EH (cell line): ENCODE measurements around the gene PLA2G4D.
"Not testable (repeated sequence)": the region's sequence is repeated elsewhere in the genome, so short reads cannot be mapped to it uniquely, and the experiment has no call there.

Experiments
- DNase-seq: peaks from one replicate; pipeline ENCODE4 v3.0.0-alpha.2; 2015; ENCODE audit warnings: low read depth

Gene PLA2G4D

GRCh38 chr15:42123546-42123945, 29.2 kb upstream of the PLA2G4D start:
- no peak for DNase-seq

- no peak for DNase-seq
Observed at GRCh38 chr15:42121682-42122081, 27.3 kb upstream of the PLA2G4D start.

GRCh38 chr15:42121021-42121420, 26.7 kb upstream of the PLA2G4D start:
- no peak for DNase-seq

GRCh38 chr15:42120285-42120684, 25.9 kb upstream of the PLA2G4D start:
- no peak for DNase-seq

DNA sequence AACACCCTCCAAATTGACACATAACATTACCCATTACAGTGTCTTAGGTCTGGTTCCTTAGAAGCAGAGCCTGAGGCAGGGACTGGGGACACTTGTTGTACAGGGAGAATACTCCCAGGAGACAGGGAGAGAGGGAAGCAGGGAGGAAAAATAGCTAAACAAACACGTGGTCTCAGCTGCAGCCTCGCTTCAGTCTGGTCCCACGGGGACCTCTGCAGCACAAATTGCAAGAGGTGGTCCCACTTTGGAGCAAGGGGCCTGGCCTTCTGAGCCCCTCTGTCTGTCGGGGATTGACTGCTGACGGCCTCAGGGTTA, 25.0 kb upstream of the PLA2G4D start:
- no peak for DNase-seq

DNA sequence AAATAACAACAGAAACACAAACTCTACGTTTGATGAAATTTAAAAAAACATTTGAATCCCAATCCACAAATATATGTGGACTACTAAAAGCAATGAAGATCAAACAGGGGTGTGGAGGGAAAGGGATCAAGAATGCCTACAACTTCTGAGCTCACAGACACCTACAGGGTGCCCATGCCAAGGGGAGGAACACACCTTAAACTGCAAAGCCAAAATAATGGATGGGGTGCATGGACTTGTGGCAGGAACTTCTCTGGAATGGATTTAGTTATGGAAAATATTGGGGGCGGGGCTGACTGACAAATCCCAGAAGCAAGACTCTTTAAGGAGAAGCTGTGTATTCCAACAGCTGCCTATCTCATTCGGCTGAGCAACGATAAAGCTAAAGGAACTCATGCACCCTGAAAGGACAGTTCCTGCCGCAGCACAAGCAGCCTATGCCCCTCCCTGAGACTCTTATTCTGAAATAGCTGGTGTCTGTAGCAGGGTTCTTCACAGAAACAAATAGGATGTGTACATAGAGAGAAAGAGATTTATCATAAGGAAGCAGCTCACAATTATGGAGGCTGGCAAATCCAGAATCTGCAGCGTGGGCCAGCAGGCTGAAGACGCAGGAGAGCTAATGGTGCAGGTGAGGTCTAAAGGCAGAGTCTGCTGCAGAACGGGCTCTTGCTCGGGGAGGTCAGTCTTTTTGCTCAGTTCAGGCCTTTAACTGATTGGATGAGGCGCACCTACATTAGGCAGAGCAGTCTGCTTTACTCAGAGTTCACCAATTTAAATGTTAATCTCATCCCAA, 24.5 kb upstream of the PLA2G4D start:
- peak; percentile 25 for DNase-seq

DNA sequence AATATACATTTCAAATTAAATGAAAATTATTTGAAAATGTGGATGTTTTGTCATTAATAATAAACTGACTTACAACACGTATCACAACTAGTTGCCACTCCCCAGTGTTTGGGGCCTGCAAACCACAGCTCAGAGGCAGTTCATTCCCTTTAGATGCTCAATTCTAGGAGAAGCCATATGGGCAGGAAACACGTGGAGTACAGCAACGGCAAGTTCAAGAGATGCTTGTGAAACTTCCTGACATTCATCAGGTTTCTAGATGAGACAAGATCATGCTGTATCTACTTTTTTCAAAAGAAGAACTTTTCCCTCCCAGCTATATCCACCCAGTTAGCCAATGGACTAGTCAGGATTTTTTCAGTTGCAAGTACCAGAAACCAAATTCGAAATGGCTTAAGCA, 17.6 kb upstream of the PLA2G4D start:
- DNase-seq = no peak

- no peak for DNase-seq
Observed at GRCh38 chr15:42110367-42110766, 16.0 kb upstream of the PLA2G4D start.

DNA sequence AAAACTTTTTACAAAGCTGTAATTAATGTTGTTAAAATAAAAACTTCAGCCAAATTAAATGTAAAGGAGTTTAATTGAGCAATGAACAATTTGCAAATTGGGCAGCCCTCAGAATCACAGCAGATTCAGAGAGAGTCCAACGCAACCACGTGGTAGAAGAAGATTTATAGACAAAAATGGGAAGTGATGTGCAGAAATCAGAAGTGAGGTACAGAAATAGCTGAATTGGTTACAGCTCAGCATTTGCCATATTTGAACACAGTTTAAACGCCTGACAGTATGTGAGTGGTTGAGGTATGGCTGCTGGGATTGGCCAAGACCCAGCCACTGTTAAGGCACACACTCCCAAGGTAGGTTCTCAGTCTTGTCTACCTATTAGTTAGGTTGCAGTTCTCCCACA, 14.4 kb upstream of the PLA2G4D start:
- DNase-seq = no peak

DNA sequence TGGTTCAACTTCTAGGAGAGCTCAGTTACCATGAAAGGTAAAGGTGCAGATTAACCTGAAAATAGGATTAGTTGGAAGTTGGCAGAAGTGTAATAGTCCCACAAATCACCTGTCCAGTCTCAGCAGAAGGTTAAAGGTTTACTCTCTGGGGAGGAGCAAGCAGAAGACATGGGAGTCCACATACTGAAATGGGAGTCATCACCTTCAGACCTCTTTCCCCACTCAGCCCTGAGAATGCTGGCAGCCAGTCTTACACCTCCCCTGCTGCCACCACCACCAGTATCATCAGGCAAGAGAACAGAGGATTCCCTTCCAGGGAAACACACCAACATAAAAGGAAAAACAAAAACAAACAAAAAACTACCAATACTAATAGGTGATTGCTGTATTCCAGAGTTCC, 13.8 kb upstream of the PLA2G4D start:
- peak; percentile 26 for DNase-seq

DNA sequence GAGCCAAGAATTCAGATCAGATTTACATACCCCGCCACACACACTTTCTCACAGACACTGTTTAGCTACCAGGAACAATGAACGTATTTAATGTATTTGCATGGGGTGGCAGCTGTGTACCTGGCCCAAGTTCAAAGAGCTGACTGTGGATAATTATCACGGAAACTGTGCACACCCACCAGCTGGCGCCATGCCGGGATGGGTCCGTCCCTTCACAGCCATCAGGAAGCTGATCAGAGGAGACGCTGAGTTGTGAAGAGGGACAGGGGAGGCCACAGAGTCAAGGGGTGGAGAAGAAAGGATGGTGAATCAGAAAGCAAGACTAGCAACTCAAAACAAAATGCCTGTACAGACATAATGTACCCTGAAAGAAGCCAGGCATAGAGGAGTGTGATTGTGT, 13.1 kb upstream of the PLA2G4D start:
- no peak for DNase-seq

DNA sequence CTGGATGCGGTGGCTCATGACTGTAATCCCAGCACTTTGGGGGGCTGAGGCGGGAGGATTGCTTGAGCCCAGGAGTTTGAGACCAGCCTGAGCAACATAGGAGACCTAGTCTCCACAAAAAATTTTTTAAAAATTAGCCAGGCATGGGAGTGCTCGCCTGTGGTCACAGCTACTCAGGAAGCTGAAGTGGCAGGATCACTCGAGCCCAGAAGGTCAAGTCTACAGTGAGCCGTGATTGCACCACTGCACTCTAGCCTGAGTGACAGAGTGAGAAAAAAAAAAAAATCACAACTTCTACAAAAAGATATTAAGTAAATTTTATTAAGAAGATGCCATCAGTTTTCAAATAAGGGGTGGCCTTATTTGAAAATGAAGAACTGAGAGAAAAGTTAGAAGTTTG, 11.9 kb upstream of the PLA2G4D start:
- DNase-seq = no peak

DNA sequence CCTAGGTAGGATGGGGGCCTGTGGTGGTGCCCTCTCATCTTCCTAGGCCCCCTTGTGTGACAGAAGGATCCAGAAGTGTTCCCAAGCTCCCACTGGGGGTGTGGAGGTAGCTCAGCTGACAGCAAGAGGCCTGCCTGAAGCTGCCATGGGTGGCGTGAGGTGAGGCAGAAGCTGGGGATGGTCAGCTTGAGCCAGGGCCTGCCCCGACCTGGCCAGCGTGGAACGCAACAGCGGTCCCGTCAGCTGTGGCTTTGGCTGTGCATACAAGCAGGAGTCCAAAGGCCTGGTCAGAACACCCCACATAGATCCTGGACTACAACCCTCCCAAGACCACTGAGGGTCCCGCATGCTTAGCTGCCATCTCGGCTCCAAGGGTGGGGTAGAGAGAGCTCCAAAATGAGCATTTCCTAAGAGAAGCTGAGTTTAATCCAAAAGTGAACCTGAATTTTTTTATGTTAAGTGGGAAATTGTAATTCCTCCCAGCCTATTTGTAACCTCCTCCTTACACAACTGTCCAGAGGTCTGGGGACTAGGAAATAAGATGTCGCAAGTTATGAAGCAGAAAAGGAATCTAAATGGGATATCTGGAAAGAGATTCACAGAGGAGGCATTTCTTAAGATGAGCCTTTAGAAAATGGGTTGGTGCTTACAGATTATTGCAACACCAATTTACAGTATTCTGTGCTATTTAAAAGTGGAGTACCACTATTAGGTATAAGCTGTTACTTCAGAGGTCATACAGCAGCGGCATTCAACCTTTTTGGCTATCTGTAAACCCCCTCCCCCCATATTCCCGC, 9.9 kb upstream of the PLA2G4D start:
- peak; percentile 35 for DNase-seq

GRCh38 chr15:42102646-42103235, 8.4 kb upstream of the PLA2G4D start:
- DNase-seq = peak; percentile 36

- peak; percentile 67 for DNase-seq
Observed at GRCh38 chr15:42101861-42102260, 7.5 kb upstream of the PLA2G4D start.

- peak; percentile 48 for DNase-seq
Observed at GRCh38 chr15:42100021-42100800, 5.8 kb upstream of the PLA2G4D start.

- no peak for DNase-seq
Observed at GRCh38 chr15:42097018-42097417, 2.7 kb upstream of the PLA2G4D start.

- no peak for DNase-seq
Observed at GRCh38 chr15:42093966-42094365, 396 bp downstream of the PLA2G4D start.

DNA sequence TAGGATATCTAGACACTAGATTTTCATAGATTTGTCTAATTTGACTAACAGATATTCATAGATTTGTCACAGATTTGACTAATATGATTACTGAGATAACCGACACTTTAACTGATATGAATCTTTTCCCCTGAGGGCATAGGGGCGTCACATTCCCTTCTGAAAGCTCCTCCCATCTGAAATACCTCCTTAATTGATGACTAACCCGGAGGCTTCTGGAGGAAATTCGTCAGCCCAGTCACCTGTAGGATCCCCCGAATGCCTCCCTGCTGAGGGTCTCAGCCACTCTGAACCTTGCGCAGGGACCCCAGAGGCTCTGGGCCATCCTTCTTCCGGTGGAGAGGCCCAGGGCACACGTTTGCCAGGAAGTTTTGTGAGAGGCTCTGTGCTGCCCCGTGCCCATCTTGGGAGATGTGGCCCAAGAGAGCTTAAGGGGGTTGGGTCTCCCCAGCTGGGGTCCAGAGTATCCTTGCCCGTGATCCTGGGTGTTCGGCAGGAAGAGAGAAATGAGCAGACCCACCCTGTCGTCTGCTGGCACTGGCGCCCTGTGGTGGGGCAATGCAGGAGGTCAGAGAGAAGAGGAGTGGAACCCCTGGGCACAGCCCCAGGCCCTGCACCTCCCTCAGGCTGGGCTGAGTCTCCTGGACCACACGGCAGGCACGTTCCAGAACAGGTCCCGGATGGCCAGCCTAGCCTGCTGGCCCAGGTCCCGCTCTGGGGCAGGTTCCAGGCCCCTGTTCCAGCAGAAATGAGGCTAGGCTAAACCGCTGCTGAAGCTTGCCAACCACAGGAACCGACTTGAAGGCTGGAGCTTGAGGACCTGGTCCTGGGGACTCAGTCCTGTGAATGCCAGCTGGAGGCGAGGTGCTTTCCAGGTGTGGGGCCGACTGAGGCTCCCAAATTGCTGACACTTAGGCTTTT, 1.7 kb downstream of the PLA2G4D start:
- DNase-seq = peak; percentile 73

DNA sequence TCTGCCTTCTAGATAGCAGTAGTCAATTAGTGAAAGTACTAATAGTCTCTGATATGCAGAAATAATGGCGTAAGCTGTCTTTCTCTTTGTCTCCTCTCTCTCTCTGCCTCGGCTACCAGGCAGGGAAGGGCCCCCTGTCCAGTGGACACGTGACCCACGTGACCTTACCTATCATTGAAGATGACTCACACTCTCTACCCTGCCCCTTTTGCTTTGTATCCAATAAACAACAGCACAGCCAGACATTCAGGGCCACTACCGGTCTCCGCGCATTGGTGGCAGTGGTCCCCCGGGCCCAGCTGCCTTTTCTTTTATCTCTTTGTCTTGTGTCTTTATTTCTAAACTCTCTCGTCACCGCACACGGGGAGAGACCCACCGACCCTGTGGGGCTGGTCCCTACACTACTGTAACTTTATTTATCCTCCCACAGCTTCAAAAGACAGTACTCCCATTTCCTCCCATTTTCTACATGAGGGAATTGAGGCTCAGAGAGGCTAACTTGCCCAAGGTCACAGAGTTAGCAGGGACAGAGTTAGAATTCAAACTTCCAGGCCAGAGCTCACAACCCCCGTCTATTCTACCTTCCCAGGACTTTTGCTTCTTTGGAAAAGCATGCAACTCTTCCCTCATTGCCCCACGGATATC, 2.5 kb downstream of the PLA2G4D start:
- DNase-seq = not testable (repeated sequence)

DNA sequence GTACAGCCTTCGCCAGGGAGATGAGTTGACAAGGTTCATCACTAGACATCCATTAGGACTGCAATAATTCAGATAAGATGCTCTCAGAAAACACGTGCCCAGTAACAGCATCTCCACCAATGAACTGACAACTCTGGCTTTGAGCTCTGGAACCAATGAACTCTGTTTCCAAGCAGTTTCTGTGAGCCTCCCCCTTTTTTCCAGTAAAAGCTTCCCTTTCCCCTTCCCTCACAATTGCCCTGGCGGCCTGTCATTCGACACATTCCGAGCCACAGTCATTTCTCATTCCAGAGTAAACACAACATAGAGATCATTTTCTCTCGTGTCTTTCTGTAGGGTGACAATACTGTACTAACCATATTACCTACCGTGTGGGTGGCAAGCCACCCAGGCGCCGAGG, 3.6 kb downstream of the PLA2G4D start:
- DNase-seq = no peak
